ENCODE data around the gene HOXA13.

The HOXA13 gene

GRCh38 chr7:27192546-27193334, 7.2 kb downstream of the HOXA13 start:
- no peak for DNase-seq

DNA sequence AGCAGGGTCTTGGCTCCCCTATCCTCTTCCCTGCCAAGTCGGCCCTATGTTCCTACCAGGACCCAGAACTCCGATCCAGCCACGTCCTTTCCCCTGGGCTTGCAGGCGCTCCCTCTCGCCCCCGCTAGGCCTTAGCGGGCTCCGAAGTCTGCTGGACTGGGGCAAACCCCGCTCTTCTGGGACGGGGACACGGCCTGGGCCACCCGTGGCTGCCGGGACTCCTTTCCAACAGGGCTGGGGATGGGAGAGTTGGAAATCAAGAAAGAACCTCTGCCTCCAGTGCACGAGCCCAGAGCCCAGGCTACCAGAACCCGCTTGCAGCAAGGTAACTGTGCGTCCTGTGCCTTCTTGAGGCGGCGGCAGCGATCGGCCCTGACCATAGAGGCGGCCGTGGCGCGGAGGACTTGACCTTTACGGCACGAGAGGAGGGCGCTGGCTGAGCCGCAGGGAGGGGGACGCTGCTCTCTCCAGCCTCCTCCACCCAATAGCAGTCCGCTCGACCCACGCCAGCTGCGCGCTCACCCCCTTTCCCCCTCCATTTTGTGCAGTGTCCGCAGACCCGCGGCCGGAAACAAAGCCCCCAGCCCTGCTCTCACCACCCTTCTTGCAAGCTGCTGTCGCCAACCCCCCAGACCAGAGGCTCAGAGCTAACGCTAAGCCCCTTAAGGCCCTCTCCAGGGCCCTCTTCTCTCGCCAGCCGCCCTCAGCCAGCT, 7.9 kb downstream of the HOXA13 start:
- DNase-seq = no peak

GRCh38 chr7:27191161-27191731, 8.6 kb downstream of the HOXA13 start:
- no peak for DNase-seq

GRCh38 chr7:27189997-27190748, 9.7 kb downstream of the HOXA13 start:
- DNase-seq = no peak

DNA sequence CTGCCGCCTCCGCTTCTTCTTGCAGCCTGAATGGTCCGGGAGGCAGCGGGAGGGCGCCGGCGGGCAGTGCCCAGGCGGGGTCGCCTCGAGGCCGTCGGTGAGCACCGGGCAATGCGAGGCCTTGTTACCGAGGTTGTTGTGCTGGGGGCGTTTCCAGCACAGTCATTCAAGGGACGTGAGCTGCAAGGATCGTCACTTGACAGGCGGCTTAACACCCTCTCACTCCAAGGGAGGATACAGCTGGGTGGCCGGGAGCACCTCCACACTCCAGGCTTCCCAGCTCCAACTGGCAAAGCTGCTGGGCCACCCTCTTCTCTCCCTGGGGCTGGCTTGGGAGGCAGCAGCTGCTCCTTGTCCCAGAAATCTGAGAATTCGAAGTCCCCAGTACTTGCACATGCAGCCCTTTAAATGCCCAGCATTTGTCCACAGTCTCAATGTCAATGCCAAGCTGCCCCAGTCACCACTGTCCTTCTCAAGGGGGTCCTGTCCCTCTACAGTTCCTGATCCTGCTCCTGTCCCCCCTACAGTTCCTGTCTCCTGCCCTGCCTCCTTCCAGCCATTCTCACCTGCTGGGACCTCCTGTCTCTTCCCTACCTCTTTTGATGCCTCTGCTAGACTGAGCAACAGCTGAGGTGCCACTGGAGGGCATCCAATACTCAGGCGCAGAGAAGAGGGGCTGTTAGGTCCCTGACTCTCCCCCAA, 10.4 kb downstream of the HOXA13 start:
- DNase-seq = no peak

DNA sequence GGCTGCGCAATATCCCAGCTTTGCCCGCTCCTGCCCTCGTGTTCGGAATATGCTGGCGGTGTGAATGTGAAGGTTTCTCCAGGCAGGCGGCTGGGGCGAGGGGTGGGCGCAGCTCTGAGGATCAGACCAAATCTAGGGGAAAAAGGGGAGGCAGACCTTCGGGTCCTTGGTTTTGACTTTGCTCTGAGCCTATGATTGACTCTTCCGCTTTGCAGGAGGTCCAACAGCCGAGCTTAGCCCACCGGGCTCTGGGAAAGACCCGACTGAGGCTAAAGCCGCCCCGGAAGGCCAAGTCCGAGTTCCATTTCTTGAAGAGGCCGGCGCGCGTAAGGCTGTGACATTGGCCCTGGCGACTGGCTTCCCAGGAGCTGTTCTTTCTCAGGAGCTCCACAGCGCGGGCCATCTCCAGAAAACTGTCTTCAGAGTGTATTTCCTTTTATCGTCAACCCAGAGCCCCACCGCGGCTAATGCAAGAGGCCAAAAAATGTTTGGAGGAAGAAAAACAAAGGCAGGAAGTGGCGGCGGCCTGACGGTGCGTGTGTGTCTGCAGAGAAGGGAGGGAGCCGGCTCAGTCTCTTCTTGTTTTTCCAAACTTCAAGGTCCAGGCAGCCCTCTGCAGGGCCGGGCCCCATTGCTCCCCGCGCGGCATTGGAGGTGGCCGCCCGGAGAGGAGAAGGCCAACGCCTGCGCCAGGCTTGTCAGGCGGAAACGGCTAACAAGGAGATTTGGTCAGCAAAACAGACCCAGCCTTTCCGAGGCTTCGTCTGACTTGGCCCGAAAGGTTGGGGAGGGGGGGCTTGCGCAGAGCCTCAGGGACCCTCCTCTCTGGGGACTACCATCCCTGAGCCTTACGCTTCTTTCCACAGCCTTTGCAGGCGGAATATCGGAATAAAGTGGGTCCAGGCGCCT, 11.3 kb downstream of the HOXA13 start:
- DNase-seq = no peak

DNA sequence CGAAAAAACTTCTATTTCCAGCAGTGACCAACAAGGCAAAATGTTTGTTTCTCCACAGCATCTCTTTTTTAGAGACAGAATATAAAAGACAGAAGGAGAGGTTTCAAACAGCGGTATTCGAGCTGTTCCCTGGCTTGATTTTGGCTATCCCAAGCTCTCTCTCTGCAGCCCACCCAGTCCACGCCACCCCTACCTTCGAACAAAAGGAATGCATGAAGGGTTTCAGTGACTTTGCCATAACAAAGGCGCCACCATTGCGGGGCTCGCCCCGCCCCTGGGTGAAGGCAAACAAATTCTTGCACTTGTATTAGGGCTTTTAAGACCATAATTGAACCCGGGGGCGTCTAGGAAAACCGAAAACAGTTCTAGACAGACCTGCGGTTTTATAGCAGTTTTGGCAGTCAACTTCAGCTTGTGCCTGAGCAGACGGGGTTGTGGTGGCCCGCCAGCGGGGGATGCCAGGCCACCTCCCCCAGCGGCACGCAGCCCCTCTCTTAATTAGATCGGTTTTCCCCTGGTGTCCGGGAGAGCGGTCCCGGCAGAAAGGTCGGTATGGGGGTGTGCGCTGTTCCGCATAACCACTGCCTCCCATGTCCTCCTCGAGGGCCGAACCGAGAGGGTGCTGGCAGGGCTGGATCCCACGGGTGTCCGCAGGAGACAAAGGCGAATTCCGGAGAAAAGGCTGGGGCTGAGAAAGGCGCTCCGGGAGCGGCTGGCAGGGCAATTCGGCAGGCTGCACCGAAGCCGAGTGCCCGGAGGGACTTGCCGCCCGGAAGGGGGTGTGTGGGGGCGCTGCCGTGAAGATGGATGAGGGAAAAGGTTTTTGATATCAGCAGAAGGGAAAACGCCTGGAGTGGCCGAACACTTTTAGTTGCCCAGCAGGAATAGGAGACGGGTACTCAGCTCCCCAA, 12.2 kb downstream of the HOXA13 start:
- no peak for DNase-seq

GRCh38 chr7:27186668-27187474, 13.0 kb downstream of the HOXA13 start:
- no peak for DNase-seq

- DNase-seq = no peak
These were observed 13.8 kb downstream of the HOXA13 start for GRCh38 chr7:27185854-27186667.

DNA sequence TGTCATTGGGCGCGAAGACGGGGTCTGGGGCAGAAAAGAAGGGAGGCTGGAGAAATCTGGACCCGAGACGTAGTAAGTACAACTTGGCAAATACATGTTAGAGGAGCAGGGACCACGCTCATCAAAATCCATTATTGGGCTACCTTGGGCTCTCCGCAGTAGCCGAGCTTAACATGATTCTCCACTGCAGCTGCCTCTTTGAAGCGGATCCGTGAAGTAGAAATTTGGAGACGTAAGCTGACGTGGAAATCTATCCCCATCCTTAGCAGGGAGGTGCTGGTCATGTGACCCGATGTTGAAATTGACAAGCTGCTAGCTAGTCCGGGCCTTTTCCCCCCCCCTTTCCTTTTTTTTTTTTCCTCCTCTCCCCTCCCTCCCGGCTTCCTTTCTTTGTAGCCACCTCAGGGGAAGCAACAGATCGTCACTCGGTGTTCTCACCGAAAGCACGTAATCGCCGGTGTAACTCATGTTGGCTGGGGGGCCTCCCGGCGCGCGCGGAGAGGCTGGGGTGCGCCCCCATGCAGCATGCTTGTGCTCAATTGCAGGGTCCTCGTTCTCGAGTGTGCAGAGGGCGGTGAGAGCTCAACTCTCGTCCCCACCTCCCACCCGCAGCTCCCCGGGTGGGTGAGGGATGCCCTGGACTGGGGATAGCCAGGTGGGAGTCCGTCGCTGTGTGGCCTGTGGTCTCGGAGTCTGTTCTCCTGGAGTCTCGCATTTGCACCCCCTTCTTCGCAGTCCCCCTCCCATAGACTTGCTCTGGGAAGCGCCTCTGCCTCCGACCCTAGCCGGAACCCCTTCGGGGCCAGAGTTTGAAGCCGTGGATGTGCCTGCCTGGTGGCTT, 14.7 kb downstream of the HOXA13 start, which contains the start of gene HOXA11:
HOXA11 (minus strand) TSS at position 220 of the 841 bp plus-strand sequence; CDS start at position 132, 88 bp downstream.
- no peak for DNase-seq

GRCh38 chr7:27184337-27185012, 15.4 kb downstream of the HOXA13 start:
- no peak for DNase-seq

- DNase-seq = no peak
These were observed 16.1 kb downstream of the HOXA13 start for GRCh38 chr7:27183682-27184336.

- no peak for DNase-seq
These were observed 16.8 kb downstream of the HOXA13 start for GRCh38 chr7:27182861-27183681.

GRCh38 chr7:27182285-27182841, 17.5 kb downstream of the HOXA13 start:
- no peak for DNase-seq
